ENCODE results near the gene C1orf167.

- no peak for TF ChIP-seq MXI1 (IDR thresholded peaks at IDR 0.05; ENCODE audit: low read depth, low read length)
- TF ChIP-seq, protein P1, sequence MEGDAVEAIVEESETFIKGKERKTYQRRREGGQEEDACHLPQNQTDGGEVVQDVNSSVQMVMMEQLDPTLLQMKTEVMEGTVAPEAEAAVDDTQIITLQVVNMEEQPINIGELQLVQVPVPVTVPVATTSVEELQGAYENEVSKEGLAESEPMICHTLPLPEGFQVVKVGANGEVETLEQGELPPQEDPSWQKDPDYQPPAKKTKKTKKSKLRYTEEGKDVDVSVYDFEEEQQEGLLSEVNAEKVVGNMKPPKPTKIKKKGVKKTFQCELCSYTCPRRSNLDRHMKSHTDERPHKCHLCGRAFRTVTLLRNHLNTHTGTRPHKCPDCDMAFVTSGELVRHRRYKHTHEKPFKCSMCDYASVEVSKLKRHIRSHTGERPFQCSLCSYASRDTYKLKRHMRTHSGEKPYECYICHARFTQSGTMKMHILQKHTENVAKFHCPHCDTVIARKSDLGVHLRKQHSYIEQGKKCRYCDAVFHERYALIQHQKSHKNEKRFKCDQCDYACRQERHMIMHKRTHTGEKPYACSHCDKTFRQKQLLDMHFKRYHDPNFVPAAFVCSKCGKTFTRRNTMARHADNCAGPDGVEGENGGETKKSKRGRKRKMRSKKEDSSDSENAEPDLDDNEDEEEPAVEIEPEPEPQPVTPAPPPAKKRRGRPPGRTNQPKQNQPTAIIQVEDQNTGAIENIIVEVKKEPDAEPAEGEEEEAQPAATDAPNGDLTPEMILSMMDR (IDR thresholded peaks at IDR 0.05): no peak
- TF ChIP-seq, protein P2, sequence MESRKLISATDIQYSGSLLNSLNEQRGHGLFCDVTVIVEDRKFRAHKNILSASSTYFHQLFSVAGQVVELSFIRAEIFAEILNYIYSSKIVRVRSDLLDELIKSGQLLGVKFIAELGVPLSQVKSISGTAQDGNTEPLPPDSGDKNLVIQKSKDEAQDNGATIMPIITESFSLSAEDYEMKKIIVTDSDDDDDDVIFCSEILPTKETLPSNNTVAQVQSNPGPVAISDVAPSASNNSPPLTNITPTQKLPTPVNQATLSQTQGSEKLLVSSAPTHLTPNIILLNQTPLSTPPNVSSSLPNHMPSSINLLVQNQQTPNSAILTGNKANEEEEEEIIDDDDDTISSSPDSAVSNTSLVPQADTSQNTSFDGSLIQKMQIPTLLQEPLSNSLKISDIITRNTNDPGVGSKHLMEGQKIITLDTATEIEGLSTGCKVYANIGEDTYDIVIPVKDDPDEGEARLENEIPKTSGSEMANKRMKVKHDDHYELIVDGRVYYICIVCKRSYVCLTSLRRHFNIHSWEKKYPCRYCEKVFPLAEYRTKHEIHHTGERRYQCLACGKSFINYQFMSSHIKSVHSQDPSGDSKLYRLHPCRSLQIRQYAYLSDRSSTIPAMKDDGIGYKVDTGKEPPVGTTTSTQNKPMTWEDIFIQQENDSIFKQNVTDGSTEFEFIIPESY (IDR thresholded peaks at IDR 0.05; ENCODE audit: borderline replicate concordance, low read depth): no peak
- TF ChIP-seq POLR2AphosphoS5 (IDR thresholded peaks at IDR 0.05; ENCODE audit: low read depth, low read length): no peak
- TF ChIP-seq GABPA (IDR thresholded peaks at IDR 0.05; ENCODE audit: low read depth): no peak
- no peak for TF ChIP-seq EZH2phosphoT487 (IDR thresholded peaks at IDR 0.05; ENCODE audit: borderline replicate concordance, low read depth)
- no peak for TF ChIP-seq MEF2A (IDR thresholded peaks at IDR 0.05; ENCODE audit: borderline replicate concordance, low read depth)
- TF ChIP-seq PBX3 (IDR thresholded peaks at IDR 0.05): no peak
- TF ChIP-seq, protein P3, sequence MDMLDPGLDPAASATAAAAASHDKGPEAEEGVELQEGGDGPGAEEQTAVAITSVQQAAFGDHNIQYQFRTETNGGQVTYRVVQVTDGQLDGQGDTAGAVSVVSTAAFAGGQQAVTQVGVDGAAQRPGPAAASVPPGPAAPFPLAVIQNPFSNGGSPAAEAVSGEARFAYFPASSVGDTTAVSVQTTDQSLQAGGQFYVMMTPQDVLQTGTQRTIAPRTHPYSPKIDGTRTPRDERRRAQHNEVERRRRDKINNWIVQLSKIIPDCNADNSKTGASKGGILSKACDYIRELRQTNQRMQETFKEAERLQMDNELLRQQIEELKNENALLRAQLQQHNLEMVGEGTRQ (IDR thresholded peaks at IDR 0.05; ENCODE audit: borderline replicate concordance, low read depth, low read length): no peak
These were observed 39.5 kb upstream of the C1orf167 start for GRCh38 chr1:11722538-11722937.

Data from SK-N-SH (cell line).